ENCODE measurements around the gene SLC41A3.

DNA sequence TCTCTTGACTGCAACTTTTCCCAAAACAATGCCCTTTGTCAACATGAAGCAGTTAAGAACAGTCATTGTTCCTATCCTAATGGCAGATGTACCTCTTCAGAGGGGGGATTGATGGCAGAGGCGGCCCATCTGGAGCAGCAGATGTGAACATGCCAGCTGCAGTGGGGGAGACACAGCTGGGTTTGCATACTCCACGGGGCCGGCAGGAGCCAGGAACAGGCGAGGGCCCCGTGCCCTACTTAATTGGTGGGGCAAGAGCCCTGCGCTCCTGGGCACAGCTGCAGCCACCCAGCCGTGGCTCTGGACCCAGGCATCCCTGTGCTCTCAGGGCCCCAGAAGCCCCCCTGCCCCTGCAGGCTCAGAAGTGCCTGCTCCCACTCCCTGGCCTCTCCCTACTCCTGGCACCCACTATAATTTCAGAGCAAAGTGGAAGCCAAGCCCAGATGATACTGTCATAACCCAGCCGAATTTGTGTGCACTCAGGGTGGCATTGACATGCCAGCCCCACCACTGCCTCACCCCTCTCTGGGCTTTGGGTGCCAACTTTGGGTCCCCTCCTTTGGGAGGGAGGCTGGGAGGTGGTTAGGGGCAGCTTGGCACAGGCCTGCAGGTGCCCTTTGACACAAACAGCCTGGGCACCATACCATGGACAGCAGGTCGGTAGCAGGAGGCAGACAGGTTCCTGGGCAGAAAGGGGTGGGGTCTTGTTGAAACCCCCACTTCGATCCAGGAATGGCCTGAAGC lies 80.3 kb downstream of the SLC41A3 start:
- TF ChIP-seq, protein P1, sequence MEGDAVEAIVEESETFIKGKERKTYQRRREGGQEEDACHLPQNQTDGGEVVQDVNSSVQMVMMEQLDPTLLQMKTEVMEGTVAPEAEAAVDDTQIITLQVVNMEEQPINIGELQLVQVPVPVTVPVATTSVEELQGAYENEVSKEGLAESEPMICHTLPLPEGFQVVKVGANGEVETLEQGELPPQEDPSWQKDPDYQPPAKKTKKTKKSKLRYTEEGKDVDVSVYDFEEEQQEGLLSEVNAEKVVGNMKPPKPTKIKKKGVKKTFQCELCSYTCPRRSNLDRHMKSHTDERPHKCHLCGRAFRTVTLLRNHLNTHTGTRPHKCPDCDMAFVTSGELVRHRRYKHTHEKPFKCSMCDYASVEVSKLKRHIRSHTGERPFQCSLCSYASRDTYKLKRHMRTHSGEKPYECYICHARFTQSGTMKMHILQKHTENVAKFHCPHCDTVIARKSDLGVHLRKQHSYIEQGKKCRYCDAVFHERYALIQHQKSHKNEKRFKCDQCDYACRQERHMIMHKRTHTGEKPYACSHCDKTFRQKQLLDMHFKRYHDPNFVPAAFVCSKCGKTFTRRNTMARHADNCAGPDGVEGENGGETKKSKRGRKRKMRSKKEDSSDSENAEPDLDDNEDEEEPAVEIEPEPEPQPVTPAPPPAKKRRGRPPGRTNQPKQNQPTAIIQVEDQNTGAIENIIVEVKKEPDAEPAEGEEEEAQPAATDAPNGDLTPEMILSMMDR (conservative IDR thresholded peaks at IDR 0.05 in 1 of 2, IDR thresholded peaks at IDR 0.05 in 1 of 2; ENCODE audit: extremely low read depth in 1 of 2, insufficient read depth in 1 of 2, low read depth in 1 of 2, low read length in 2 of 2): no peak
- no peak for TF ChIP-seq EZH2 (IDR thresholded peaks at IDR 0.05; ENCODE audit: borderline replicate concordance, low read length)

Measured in mammary epithelial cell (primary cell).